ENCODE measurements around the gene PLCL2. TPM values are rescaled to one million over a fixed set of nuclear protein-coding genes. Genes with fewer than 3 reads are reported as not detected.

The PLCL2 gene
- total RNA-seq, 1 experiment from 2014 or later = 0.51 TPM

DNA sequence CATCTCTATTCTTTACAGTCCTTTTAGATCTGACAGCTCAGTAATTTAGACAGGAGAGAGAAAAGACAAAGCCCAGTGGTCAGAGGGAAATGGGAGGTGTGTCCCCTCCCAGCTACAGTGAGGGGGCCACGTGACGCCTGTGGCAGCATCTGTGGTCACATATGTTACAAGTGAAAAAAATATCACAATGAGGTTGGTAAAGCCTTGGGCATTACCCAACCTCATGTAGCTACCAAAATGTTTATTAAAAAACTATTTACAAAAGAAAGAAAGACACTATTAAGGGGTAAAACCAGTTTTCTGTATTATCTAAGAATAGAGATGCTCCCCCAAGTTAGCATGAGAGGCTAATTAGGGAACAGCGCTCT, 42.9 kb upstream of the PLCL2 start:
- intact Hi-C loops (cut with micrococcal nuclease) = no loop called here
- H3K27ac Mint-ChIP-seq (ENCODE audit: low read depth, unreplicated experiment) = no peak overlapping the region
- no TSS peak for BruUV-seq (replicated peaks)
- no peaks in the 10 kb centered on the region for H3K4me1 Mint-ChIP-seq (ENCODE audit: insufficient read depth, unreplicated experiment)
- H3K27me3 Mint-ChIP-seq (ENCODE audit: insufficient read depth, unreplicated experiment) = peaks cover 43% of the 10 kb centered on the region
- no peaks in the 10 kb centered on the region for H3K36me3 Mint-ChIP-seq (ENCODE audit: insufficient read depth, unreplicated experiment)
- CTCF ChIA-PET = interaction anchor here (0.5 to 2.0 kb wide), 5 partner anchors 26 to 565 kb away, joined by 3 to 6 read pairs (median 3); no protein-coding TSS in a partner anchor
- no peak for DNase-seq (ENCODE audit: unreplicated experiment)
- no peaks in the 10 kb centered on the region for H3K9me3 Mint-ChIP-seq (ENCODE audit: unreplicated experiment)
- TF ChIP-seq, protein P1, sequence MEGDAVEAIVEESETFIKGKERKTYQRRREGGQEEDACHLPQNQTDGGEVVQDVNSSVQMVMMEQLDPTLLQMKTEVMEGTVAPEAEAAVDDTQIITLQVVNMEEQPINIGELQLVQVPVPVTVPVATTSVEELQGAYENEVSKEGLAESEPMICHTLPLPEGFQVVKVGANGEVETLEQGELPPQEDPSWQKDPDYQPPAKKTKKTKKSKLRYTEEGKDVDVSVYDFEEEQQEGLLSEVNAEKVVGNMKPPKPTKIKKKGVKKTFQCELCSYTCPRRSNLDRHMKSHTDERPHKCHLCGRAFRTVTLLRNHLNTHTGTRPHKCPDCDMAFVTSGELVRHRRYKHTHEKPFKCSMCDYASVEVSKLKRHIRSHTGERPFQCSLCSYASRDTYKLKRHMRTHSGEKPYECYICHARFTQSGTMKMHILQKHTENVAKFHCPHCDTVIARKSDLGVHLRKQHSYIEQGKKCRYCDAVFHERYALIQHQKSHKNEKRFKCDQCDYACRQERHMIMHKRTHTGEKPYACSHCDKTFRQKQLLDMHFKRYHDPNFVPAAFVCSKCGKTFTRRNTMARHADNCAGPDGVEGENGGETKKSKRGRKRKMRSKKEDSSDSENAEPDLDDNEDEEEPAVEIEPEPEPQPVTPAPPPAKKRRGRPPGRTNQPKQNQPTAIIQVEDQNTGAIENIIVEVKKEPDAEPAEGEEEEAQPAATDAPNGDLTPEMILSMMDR (IDR thresholded peaks at IDR 0.05; ENCODE audit: unreplicated experiment) = no peak
- no peak overlapping the region for H3K4me3 Mint-ChIP-seq (ENCODE audit: unreplicated experiment)
- POLR2A ChIA-PET = interaction anchor here (0.6 to 0.7 kb wide), 2 partner anchors 92 to 818 kb away, joined by 3 read pairs; no protein-coding TSS in a partner anchor

GRCh38 chr3:16842272-16843270, 42.2 kb upstream of the PLCL2 start:
- H3K4me1 Mint-ChIP-seq (ENCODE audit: insufficient read depth, unreplicated experiment) = no peaks in the 10 kb centered on the region
- TF ChIP-seq, protein P1 (IDR thresholded peaks at IDR 0.05; ENCODE audit: unreplicated experiment) = no peak
- no peak overlapping the region for H3K27ac Mint-ChIP-seq (ENCODE audit: low read depth, unreplicated experiment)
- POLR2A ChIA-PET = interaction anchor here (0.6 to 0.7 kb wide), 3 partner anchors 92 to 817 kb away, joined by 3 read pairs; no protein-coding TSS in a partner anchor
- CTCF ChIA-PET = interaction anchor here (0.5 to 2.0 kb wide), 5 partner anchors 25 to 565 kb away, joined by 3 to 6 read pairs (median 3); no protein-coding TSS in a partner anchor
- BruUV-seq (replicated peaks) = no TSS peak
- no peaks in the 10 kb centered on the region for H3K36me3 Mint-ChIP-seq (ENCODE audit: insufficient read depth, unreplicated experiment)
- peaks cover 41% of the 10 kb centered on the region for H3K27me3 Mint-ChIP-seq (ENCODE audit: insufficient read depth, unreplicated experiment)
- intact Hi-C loops (cut with micrococcal nuclease) = no loop called here
- no peak for DNase-seq (ENCODE audit: unreplicated experiment)
- no peaks in the 10 kb centered on the region for H3K9me3 Mint-ChIP-seq (ENCODE audit: unreplicated experiment)
- no peak overlapping the region for H3K4me3 Mint-ChIP-seq (ENCODE audit: unreplicated experiment)

GRCh38 chr3:16844222-16844621, 40.5 kb upstream of the PLCL2 start:
- ChIA-PET CTCF (interaction anchor here (0.6 kb wide), 1 partner anchor 997 kb away, joined by 3 read pairs; no protein-coding TSS in a partner anchor), POLR2A (no interaction called here)
- Mint-ChIP-seq H3K9me3 (ENCODE audit: unreplicated experiment) (no peaks in the 10 kb centered on the region), H3K4me3 (ENCODE audit: unreplicated experiment) (no peak overlapping the region), H3K27me3 (ENCODE audit: insufficient read depth, unreplicated experiment) (peaks cover 32% of the 10 kb centered on the region), H3K4me1 (ENCODE audit: insufficient read depth, unreplicated experiment) (no peaks in the 10 kb centered on the region), H3K27ac (ENCODE audit: low read depth, unreplicated experiment) (no peak overlapping the region), H3K36me3 (ENCODE audit: insufficient read depth, unreplicated experiment) (no peaks in the 10 kb centered on the region)
- intact Hi-C loops (cut with micrococcal nuclease) = no loop called here
- TF ChIP-seq, protein P1 (IDR thresholded peaks at IDR 0.05; ENCODE audit: unreplicated experiment) = no peak
- no TSS peak for BruUV-seq (replicated peaks)
- DNase-seq (ENCODE audit: unreplicated experiment) = no peak

GRCh38 chr3:16844791-16845190, 40.0 kb upstream of the PLCL2 start:
- intact Hi-C loops (cut with micrococcal nuclease) = no loop called here
- BruUV-seq (replicated peaks) = no TSS peak

More at GRCh38 chr3:16844791-16845190, 40.0 kb upstream of the PLCL2 start:
- POLR2A ChIA-PET = interaction anchor here (0.6 kb wide), 1 partner anchor 249 kb away, joined by 4 read pairs; no protein-coding TSS in a partner anchor
- DNase-seq (ENCODE audit: unreplicated experiment) = no peak
- Mint-ChIP-seq H3K9me3 (ENCODE audit: unreplicated experiment) (no peaks in the 10 kb centered on the region), H3K36me3 (ENCODE audit: insufficient read depth, unreplicated experiment) (no peaks in the 10 kb centered on the region), H3K27me3 (ENCODE audit: insufficient read depth, unreplicated experiment) (peaks cover 32% of the 10 kb centered on the region), H3K4me1 (ENCODE audit: insufficient read depth, unreplicated experiment) (no peaks in the 10 kb centered on the region), H3K27ac (ENCODE audit: low read depth, unreplicated experiment) (no peak overlapping the region), H3K4me3 (ENCODE audit: unreplicated experiment) (no peak overlapping the region)
- TF ChIP-seq, protein P1 (IDR thresholded peaks at IDR 0.05; ENCODE audit: unreplicated experiment) = no peak
- CTCF ChIA-PET = no interaction called here

All from MCF 10A (cell line).